ENCODE results near the gene PLXNB2.

Gene PLXNB2

DNA sequence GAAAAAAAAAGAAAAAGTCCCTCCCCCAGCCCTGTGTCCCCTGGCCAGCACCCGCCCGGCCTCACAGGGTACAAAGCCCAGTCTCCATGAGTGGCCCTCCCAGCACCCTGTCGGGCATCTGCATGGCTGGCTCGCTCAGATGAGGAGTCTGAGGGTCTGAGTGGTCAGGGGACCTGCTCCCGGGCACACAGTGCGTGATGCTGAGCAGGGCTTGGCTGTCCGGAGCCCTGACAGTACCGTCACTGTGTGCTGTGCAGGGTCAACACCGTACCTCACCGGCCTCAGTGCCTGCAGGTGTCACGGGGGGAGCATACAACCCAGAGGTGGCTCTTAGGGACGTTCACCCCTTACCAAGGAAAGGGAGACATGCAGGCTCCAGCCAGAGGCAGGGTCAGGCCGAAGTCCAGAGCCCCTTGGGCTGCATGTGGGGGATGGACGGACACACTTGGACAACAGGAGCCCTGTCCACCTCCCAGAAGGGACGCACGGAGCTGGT lies 3.6 kb upstream of the PLXNB2 start:
- no peak for DNase-seq

DNA sequence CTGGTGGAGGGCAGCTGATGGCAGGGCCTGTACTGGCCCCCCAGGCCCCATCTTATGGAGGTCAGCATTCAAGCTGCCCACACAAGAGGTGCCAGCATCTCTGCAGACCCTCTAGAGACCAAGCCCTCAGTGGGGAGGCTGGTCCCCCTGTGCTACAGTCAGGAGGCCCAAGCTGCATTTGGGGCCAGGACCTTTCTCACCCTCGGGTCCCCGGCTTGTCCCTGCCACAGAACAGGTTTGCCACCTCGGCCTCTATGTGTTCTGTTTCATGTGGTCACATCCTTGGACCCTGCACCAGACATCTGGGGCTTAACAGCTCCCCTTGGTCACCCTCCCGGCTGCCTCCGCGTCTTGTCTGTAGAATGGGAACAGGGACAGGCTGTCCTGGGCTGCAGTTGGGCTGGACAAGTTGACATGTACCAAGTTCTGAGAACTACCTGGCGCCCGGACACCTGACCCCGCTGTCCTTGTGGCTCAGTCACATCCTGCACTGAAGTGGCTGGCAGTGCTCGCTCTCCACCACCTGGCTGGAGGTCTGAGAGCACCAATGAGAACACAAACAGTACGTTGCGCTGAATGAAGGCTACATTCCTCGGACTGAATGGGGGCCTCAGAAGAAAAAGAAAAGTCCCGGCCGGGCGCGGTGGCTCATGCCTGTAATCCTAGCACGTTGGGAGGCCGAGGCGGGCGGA lies 2.7 kb upstream of the PLXNB2 start:
- no peak for DNase-seq

DNA sequence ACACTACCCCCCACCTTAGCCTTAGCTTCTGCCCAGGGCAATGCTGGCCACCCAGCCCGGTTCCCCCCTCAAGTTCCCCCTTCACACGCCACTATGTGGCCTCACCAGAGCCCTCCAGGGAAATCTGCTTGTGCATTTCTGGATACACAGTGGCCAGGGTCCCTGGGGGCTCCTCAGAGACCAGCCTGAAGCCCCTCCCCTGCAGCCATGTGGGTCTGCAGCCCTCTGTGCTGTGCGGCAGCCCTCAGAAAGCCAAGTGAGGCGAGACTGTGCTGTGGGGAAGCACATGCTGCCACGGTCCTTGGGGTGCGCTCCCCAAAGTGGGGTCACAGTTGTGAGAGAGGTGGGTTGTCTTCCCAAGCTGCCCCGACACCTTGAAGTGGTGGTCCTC lies 2.1 kb upstream of the PLXNB2 start:
- no peak for DNase-seq

DNA sequence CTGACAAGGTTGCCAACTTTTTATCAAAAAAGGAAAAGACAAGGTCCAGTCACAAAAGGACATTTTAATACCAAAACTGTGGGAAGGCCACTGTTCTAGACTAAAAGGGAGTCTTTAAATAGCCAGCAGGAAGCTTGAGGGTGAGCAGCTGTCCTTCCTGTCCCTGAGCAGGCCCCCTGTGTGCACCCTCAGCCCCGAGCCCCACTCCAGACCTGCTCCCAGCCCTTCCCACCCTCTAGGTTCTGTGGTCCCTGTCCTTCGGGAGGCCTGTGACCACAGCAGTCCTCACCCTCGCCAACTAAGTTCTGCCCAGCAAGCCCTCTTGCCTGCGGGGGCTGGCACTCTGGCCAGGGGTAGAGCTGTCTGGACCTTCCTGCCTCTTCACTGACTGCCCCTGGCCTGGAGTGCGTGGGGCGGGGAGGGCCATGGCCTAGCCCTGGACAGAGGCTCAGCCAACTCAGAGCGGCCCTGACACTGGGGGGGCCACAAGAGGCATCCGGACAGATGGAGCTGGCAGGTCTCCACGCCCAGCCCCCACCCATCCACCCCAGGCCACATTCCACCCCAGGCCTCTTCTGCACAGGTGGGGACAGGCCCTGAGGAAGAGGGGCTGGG lies 1.6 kb upstream of the PLXNB2 start:
- DNase-seq: no peak

GRCh38 chr22:50308597-50308935 lies 1.1 kb upstream of the PLXNB2 start:
- DNase-seq: peak; percentile 30

GRCh38 chr22:50307890-50308596 lies 597 bp upstream of the PLXNB2 start:
- DNase-seq: no peak

GRCh38 chr22:50305923-50306566 lies 1.4 kb downstream of the PLXNB2 start:
- DNase-seq: no peak

DNA sequence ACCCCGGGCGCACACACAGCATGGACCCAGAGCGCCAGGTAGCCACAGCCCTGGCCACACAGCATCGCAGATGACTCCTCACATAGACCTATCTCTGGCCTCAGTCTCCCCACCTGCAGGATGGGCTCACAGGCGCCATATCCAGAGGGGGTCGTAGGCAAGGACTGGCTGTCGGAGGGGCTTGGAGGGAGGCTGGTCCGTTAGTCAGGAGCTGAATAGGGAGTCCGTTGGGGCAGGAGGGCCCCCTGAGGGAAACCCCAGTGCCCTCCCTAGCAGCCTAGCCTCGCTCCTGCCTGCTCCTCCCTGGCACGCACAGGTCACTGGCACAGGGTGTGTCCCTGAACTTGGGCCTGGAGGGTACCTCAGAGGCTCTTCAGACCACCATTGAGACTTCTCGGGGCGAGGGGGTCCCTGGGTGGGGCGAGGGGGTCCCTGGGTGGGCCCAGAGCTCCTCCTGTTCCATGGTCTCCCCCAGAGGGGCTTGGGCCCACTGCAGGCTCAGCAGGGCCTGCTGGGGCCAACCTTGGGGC lies 2.0 kb downstream of the PLXNB2 start:
- no peak for DNase-seq

DNA sequence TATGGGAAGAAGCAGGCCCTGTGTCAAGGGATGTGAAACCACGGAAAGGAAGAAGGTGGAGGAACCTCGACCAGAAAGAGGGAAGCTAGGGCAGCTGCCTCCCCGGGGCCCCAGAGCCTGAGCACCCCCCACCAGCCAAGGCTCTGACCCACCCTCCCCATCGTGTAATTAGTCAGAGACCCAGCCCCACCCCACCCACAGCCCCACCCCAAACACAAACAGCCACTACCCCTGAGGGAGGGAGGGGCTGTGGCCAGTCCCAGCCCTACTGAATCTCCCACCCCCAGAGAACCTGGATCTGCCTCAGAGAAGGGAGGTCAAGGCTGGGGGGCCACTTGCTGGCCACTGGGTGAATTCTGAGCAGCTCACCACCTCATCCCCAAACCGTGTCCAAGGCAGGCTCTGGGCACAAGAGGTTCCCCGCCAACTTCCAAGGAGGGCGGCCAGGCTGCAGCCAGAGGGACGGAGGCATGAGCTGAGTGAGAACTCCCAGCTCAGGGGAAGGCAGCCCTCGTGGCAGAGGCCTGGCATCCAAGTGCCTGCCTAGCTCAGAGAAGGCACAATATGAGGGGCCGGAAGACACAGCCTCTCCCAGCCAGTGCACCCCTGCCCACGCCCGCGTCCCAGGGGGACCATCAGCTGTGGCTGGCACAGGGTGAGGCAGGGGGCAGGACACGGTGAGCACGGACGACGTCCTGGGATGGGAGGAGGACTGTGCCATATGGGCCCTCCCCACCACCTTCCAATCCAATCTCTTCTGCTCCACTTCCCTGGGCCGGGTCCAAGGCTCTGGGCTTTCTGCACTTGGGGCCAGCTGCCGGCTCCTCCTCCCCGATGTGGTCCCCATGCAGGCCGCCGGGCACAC lies 2.7 kb downstream of the PLXNB2 start:
- DNase-seq: no peak

GRCh38 chr22:50303848-50304527 lies 3.5 kb downstream of the PLXNB2 start:
- peak; percentile 9 for DNase-seq

GRCh38 chr22:50303515-50303847 lies 4.0 kb downstream of the PLXNB2 start:
- DNase-seq: no peak

DNA sequence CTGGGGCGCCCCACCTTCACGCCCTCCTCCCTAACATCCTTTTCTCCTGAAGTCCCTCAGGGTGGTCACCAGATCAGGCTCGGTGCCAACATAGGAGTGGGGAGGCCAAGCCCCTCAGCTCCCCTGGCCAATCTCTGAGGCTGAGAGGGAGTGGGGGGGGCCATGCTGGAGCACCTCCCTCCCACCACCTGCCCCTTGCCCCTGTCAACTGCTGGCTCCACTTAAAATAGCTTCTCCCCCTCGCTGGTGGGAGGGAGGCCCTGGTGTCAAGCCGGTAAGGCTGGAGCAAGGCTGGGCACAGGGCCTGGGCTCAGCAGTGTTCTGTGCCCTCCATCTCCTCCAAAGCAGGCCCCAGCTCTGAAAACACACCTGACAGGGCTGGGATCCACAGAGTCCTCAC lies 4.9 kb downstream of the PLXNB2 start:
- no peak for DNase-seq

DNA sequence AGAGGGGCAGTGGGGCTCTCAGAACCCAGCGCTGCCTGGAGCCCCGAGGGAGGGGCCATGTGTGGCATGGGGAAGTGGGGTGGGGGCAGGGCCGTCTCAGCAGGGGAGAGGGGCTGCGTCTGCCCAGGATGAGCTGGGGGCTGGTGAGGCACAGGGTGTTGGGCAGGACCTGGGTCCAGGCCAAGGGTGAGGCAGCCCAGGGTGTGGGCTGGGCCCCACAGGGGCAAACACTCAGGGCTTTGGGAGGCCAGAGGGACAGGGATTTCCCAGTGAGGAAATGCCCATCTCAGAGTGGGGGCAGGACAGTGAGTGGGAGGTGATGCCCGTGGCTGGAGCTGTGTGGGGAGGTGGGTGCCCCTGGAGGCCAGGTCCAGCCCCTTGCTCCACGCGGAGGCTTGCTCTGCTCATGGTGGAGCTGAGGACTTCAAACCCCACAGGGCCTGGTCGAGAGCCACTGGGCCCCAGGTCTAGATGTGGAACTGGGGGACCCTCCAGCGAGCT lies 5.4 kb downstream of the PLXNB2 start:
- no peak for DNase-seq

GRCh38 chr22:50301581-50301991 lies 5.9 kb downstream of the PLXNB2 start:
- DNase-seq: no peak

- DNase-seq: no peak
Observed at GRCh38 chr22:50300620-50301257, 6.7 kb downstream of the PLXNB2 start.

DNA sequence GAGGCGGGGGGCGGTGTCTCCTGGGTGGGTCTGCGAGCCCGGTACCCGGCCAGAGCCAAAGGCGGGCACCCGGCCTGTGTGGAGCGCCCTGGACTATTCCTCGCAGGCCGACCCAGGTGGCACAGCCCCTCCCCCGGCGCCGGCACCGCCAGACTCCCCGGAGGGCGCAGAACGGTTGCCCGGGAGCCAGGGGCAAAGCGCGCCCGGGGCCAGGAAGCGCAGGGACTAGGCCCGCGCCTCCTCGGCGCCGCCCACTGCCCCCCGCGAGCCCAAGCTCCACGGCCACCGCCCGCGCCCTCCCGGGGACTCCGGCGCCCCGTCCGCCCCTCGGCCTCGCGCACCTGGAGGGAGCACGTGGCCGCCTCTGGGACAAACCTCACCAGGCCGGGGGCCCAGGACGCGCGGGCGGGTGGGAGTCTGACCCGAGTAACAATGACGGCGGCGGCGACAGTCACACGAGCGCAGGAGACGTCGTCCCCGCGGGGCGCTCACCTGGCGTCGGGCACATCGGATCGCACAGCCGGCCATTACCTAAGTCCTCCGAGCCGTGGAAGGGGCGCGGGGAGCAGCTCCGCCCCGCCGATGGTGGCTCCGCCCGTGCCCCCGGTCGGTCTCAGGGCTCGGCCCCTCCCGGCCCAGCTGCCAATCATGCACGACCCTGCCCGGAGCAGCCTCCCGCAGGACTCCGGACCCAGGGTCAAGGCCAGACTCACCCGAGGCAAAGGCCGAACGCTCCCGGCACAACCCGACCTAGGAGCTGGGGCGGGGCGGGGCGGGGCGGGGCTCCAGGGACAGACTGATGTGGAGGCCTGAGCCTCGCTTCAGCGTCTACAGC lies 7.4 kb downstream of the PLXNB2 start:
- DNase-seq: no peak

- DNase-seq: no peak
Observed at GRCh38 chr22:50298937-50299784, 8.3 kb downstream of the PLXNB2 start.

DNA sequence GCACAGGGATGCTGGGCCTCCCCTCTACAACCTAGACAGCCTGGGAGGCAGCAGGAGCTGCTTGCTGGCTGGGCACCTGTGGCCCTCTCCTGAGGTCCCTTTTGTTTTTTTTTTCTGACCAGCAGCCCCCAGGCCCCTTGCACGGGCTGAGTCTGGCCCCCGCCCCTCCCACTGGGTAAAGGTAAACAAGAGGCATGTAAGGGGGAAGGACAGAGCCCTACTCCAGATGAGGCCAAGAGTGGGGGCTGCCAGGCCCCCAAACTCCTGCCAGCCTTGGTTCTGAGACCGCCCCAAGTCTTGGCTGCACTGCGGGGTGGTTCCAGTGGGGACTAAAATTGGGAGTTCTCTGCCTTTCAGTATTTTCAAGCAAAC lies 9.2 kb downstream of the PLXNB2 start:
- DNase-seq: no peak

DNA sequence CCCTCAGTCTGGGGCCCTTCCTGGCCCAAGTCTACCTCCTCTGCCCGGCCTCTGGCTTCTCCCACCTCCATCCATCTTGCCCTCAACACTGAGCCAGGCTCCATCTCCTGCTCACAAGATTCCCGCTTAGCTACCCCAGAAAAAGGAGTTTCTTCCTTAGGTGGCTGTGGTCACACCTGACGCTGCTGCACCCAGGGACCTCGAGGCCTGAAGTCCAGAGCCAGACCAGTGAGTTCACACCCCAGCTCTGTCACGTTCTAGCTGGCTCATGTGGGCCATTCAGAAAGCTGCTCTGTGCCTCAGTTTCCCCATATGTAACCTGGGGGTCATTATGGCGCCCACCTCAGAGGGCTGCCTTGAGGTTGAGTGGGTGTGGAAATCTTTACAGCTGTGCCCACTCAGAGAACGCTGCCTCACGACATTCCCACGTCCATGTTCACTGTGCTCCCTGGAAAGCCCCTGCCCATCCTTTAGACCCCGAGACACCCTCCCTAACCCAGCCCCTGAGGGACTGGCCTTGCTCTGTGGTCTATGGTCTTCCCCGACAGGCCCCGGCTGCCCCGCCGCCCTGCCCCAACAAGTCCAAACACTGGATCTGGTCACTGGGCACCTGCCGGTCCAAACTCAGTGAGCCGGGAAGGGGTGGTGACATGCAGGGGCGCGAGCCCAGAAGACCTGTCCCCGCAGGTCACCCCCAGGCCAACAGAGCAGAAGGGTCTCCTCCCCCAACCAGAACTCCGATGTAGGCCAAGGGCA lies 9.8 kb downstream of the PLXNB2 start:
- DNase-seq: no peak

Data from OCI-M1 (cell line).